Liver (tissue), 9 donors: ENCODE measurements around the gene MAP3K5. TPM values are rescaled to one million over a fixed set of nuclear protein-coding genes. Genes with fewer than 3 reads are reported as not detected.

ENCODE experiments used
- DNase-seq: peaks from one replicate; pipeline ENCODE4 v3.0.0-alpha.2; 2017; ENCODE audit warnings: low spot score
- H3K27ac ChIP-seq, 2 donors: one replicate each; pipeline ENCODE4 v1.7.0; 2013; ENCODE audit warnings: inconsistent platforms in 2 of 2, low read length in 2 of 2, control low read depth in 1 of 2, low read depth in 1 of 2, mild to moderate bottlenecking in 1 of 2
- H3K27me3 ChIP-seq, 4 donors: one replicate each; pipeline versions ENCODE4 v1.6.1 to v1.7.0; 2013; ENCODE audit warnings: low read length in 3 of 4, inconsistent platforms in 1 of 4, mild to moderate bottlenecking in 1 of 4, moderate library complexity in 1 of 4; ENCODE audit not compliant: control insufficient read depth in 4 of 4, insufficient read depth in 4 of 4
- H3K36me3 ChIP-seq, 4 donors: one replicate each; pipeline versions ENCODE4 v1.6.1 to v1.7.0; 2013; ENCODE audit warnings: low read length in 3 of 4, mild to moderate bottlenecking in 3 of 4, low read depth in 1 of 4, moderate library complexity in 1 of 4; ENCODE audit not compliant: control insufficient read depth in 4 of 4, insufficient read depth in 3 of 4
- H3K4me1 ChIP-seq, 4 donors: one replicate each; pipeline versions ENCODE4 v1.6.1 to v1.7.0; 2013; ENCODE audit warnings: low read length in 3 of 4, mild to moderate bottlenecking in 3 of 4, moderate library complexity in 1 of 4; ENCODE audit not compliant: control insufficient read depth in 4 of 4, insufficient read depth in 4 of 4
- H3K4me3 ChIP-seq, 3 donors: one replicate each; pipeline versions ENCODE4 v1.6.1 to v1.7.0; 2013; ENCODE audit warnings: low read length in 3 of 3, control low read depth in 1 of 3, low read depth in 1 of 3, mild to moderate bottlenecking in 1 of 3
- H3K9ac ChIP-seq, 2 donors: one replicate each; pipeline ENCODE4 v1.7.0; 2013; ENCODE audit warnings: low read length in 2 of 2, mild to moderate bottlenecking in 2 of 2, moderate library complexity in 2 of 2, control low read depth in 1 of 2, low read depth in 1 of 2
- H3K9me3 ChIP-seq, 4 donors: one replicate each; pipeline versions ENCODE4 v1.6.1 to v1.7.0; 2013; ENCODE audit warnings: low read length in 3 of 4; ENCODE audit not compliant: control insufficient read depth in 4 of 4
- CTCF ChIP-seq: fragments of 150-350 bp; IDR thresholded peaks from 2 replicates; pipeline ENCODE4 v1.5.1; 2017; ENCODE audit warnings: improper control_type of control experiment, low read depth, low read length; ENCODE audit not compliant: missing input control
- EGR1 ChIP-seq, 2 donors: IDR thresholded peaks; 2 replicates each; pipeline ENCODE4 v1.6.1; 2016 to 2018; ENCODE audit warnings: antibody characterized with exemption in 2 of 2, low read depth in 2 of 2
- FOXA1 ChIP-seq: IDR thresholded peaks from 2 replicates; pipeline ENCODE4 v1.6.1; 2016; ENCODE audit warnings: antibody characterized with exemption
- FOXA2 ChIP-seq: IDR thresholded peaks from 2 replicates; pipeline ENCODE4 v1.6.1; 2016; ENCODE audit warnings: antibody characterized with exemption
- GABPA ChIP-seq, 2 donors: IDR thresholded peaks in 1 of 2; conservative IDR thresholded peaks in 1 of 2; 2 replicates each; pipeline ENCODE4 v1.6.1; 2016; ENCODE audit warnings: antibody characterized with exemption in 2 of 2, mild to moderate bottlenecking in 1 of 2, moderate library complexity in 1 of 2
- JUND ChIP-seq, 2 donors: IDR thresholded peaks; 2 replicates each; pipeline ENCODE4 v1.6.1; 2016; ENCODE audit warnings: antibody characterized with exemption in 2 of 2
- NR2F2 ChIP-seq: IDR thresholded peaks from 2 replicates; pipeline ENCODE4 v1.6.1; 2016; ENCODE audit warnings: antibody characterized with exemption
- RAD21 ChIP-seq, 2 donors: IDR thresholded peaks; 2 replicates each; pipeline ENCODE4 v1.6.1; 2016; ENCODE audit warnings: antibody characterized with exemption in 2 of 2, mild to moderate bottlenecking in 2 of 2
- RXRA ChIP-seq, 2 donors: IDR thresholded peaks; 2 replicates each; pipeline ENCODE4 v1.6.1; 2017 to 2018; ENCODE audit warnings: antibody characterized with exemption in 2 of 2, mild to moderate bottlenecking in 1 of 2
- SP1 ChIP-seq: IDR thresholded peaks from 2 replicates; pipeline ENCODE4 v1.6.1; 2018; ENCODE audit warnings: antibody characterized with exemption, mild to moderate bottlenecking
- TAF1 ChIP-seq: conservative IDR thresholded peaks from 2 replicates; pipeline ENCODE4 v1.6.1; 2016; ENCODE audit warnings: antibody characterized with exemption, mild to moderate bottlenecking
- WGBS: extraction: QIAGEN DNeasy Blood & Tissue Kit; methylation state at CpG from one replicate; pipeline ENCODE4 v1.1.7; 2013; 5-methylcytosine and 5-hydroxymethylcytosine counted together
- polyA plus RNA-seq, 2 donors: library from polyadenylated mRNA; stranded (reverse) in 1 of 2; unstranded in 1 of 2; fragments of 200-250 nt in 1 of 2; fragments of >200 nt in 1 of 2; fragmentation: Nextera tagmentation in 1 of 2; extraction: Ambion mirVana in 1 of 2; gene quantifications; one replicate each; pipeline versions ENCODE4 v1.2.1 to v1.2.3, GENCODE V29; 2013 to 2015
- total RNA-seq, 2 donors: library from RNA; depleted of rRNA; stranded (reverse); fragments of >200 nt; gene quantifications; one replicate each; pipeline ENCODE4 v1.2.3, GENCODE V29; 2014
- TF ChIP-seq, protein P1 (sequence below): IDR thresholded peaks from 2 replicates; pipeline ENCODE4 v1.6.1; 2016; ENCODE audit warnings: antibody characterized with exemption
- TF ChIP-seq, protein P2 (sequence below): IDR thresholded peaks from 2 replicates; pipeline ENCODE4 v1.6.1; 2016; ENCODE audit warnings: antibody characterized with exemption
- donor health status: healthy.
- donor health status: healthy.
- donor health status: healthy.
- donor health status: healthy.
- donor health status: healthy.

Gene MAP3K5
- total and polyA plus RNA-seq, 4 donors = 2.9 to 18.0 (median 5.5) TPM

DNA sequence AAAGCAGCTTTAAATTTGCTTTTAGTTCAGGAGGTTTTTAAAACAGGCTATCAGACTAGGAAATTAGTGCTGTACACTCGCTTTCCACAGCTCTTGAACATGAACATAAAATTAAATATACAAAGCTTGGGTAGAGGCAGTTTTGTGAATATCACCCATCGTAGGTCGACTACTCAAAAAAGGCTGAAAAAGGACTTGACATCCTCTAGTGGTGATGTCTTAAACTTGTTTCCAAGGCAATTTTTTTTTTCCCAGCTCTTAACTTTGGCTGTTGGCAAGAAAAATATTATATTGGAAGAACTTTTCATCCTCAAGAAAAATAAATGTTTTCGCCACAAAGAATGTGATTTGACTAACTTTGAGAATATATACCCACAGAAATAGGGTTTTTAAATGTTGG lies 244.9 kb downstream of the MAP3K5 start:
- Histone ChIP-seq H3K27ac (no peak overlapping the region), H3K27me3 (no peaks in the 10 kb centered on the region), H3K36me3 (no peaks in the 10 kb centered on the region), H3K4me3 (no peak overlapping the region), H3K9ac (no peak overlapping the region), H3K9me3 (no peaks in the 10 kb centered on the region), H3K4me1 (peaks cover 4 to 25% (median 16%) of the 10 kb centered on the region in 4 donors)
- WGBS = 40% methylated on average over 4 of the region's 4 CpGs
- TF ChIP-seq EGR1 (IDR thresholded peaks at IDR 0.05; ENCODE audit: low read depth in 2 of 2) (no peak), RAD21 (IDR thresholded peaks at IDR 0.05) (peak; percentile 83 to 85), RXRA (IDR thresholded peaks at IDR 0.05) (no peak), SP1 (no peak), GABPA (IDR thresholded peaks at IDR 0.05 in 1 of 2, conservative IDR thresholded peaks at IDR 0.05 in 1 of 2) (no peak), NR2F2 (no peak), CTCF (peak; percentile 61), JUND (IDR thresholded peaks at IDR 0.05) (no peak)
- TF ChIP-seq, protein P1, sequence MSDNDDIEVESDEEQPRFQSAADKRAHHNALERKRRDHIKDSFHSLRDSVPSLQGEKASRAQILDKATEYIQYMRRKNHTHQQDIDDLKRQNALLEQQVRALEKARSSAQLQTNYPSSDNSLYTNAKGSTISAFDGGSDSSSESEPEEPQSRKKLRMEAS = no peak
- no peak for DNase-seq

- DNase-seq = no peak
- H3K27ac ChIP-seq = no peak overlapping the region
- WGBS = 27% methylated on average over 1 of the region's 1 CpG
- no peak overlapping the region for H3K9ac ChIP-seq
- H3K4me3 ChIP-seq = no peak overlapping the region
- TF ChIP-seq SP1 = no peak
- no peak for TF ChIP-seq FOXA2
- TF ChIP-seq TAF1 = no peak
- TF ChIP-seq RXRA (IDR thresholded peaks at IDR 0.05) = no peak
- peak; percentile 16 to 26 for TF ChIP-seq GABPA (IDR thresholded peaks at IDR 0.05 in 1 of 2, conservative IDR thresholded peaks at IDR 0.05 in 1 of 2)
- no peak for TF ChIP-seq FOXA1
- TF ChIP-seq, protein P2, sequence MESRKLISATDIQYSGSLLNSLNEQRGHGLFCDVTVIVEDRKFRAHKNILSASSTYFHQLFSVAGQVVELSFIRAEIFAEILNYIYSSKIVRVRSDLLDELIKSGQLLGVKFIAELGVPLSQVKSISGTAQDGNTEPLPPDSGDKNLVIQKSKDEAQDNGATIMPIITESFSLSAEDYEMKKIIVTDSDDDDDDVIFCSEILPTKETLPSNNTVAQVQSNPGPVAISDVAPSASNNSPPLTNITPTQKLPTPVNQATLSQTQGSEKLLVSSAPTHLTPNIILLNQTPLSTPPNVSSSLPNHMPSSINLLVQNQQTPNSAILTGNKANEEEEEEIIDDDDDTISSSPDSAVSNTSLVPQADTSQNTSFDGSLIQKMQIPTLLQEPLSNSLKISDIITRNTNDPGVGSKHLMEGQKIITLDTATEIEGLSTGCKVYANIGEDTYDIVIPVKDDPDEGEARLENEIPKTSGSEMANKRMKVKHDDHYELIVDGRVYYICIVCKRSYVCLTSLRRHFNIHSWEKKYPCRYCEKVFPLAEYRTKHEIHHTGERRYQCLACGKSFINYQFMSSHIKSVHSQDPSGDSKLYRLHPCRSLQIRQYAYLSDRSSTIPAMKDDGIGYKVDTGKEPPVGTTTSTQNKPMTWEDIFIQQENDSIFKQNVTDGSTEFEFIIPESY = no peak
- no peak for TF ChIP-seq JUND (IDR thresholded peaks at IDR 0.05)
- TF ChIP-seq, protein P1 = no peak
- H3K27me3 ChIP-seq = no peaks in the 10 kb centered on the region
- H3K4me1 ChIP-seq = peaks cover 4 to 25% (median 16%) of the 10 kb centered on the region in 4 donors
- no peaks in the 10 kb centered on the region for H3K36me3 ChIP-seq
- H3K9me3 ChIP-seq = no peaks in the 10 kb centered on the region
Observed at GRCh38 chr6:136546331-136546730, 245.9 kb downstream of the MAP3K5 start.

DNA sequence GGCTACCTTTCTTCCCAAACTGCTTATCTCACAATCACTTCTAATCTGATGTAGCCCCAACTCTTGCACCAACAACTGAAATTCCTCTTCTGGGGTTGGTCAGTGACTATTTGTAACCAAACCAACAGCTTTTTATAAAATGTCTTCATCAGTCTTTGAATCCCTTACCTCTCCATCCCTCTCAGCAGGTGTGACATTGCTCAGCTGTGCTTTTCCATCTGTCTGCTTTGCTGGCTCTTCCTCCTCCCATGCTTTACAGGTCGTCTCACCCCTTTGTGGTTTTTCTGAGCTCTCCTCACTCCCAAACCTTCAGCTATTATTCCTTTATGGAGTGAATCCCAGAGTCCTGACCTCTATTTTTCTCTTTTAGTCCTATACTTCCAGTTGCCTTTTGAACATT lies 248.0 kb downstream of the MAP3K5 start:
- no peak overlapping the region for H3K4me3 ChIP-seq
- DNase-seq = no peak
- no peaks in the 10 kb centered on the region for H3K27me3 ChIP-seq
- TF ChIP-seq RAD21 (IDR thresholded peaks at IDR 0.05) = no peak
- WGBS = 65% methylated on average over 1 of the region's 1 CpG
- H3K9me3 ChIP-seq = no peaks in the 10 kb centered on the region
- no peak overlapping the region for H3K27ac ChIP-seq
- H3K36me3 ChIP-seq = no peaks in the 10 kb centered on the region
- peaks cover 4 to 32% (median 16%) of the 10 kb centered on the region in 4 donors for H3K4me1 ChIP-seq
- no peak overlapping the region for H3K9ac ChIP-seq
